ENCODE measurements around the gene DRD4. TPM values are rescaled to one million over a fixed set of nuclear protein-coding genes. Genes with fewer than 3 reads are reported as not detected.

DRD4 gene
- total RNA-seq (2014; rRNA removed; shearing (Covaris generic)), result not detected in 2 replicates
- polyA plus RNA-seq (2015; cell fraction: cytosol; rRNA removed), result 0.12 TPM in 1 of 2 replicates, not detected in the other
- 1.4 TPM in 1 of 2 replicates, not detected in the other for polyA plus RNA-seq (2015; cell fraction: nucleus; rRNA removed)

GRCh38 chr11:636511-637332 lies at the start of gene DRD4:
Gene DRD4 (plus strand): TSS chr11:637269. CDS start chr11:637305, 36 bp downstream.
- no peak for DNase-seq (ENCODE audit: low read depth, low spot score)
- in situ Hi-C loops (cut with HindIII; ENCODE audit: low pct_unique_long_range_greater_than_20kb, low sequenced_read_pairs), result no loop called here

GRCh38 chr11:587546-587945 lies 49.5 kb upstream of the DRD4 start:
- in situ Hi-C loops (cut with HindIII; ENCODE audit: low pct_unique_long_range_greater_than_20kb, low sequenced_read_pairs), result no loop called here
- DNase-seq (ENCODE audit: low read depth, low spot score), result no peak

GRCh38 chr11:587978-588380 lies 49.1 kb upstream of the DRD4 start:
- no peak for DNase-seq (ENCODE audit: low read depth, low spot score)
- in situ Hi-C loops (cut with HindIII; ENCODE audit: low pct_unique_long_range_greater_than_20kb, low sequenced_read_pairs), result no loop called here

- in situ Hi-C loops (cut with HindIII; ENCODE audit: low pct_unique_long_range_greater_than_20kb, low sequenced_read_pairs), result no loop called here
These were observed 47.3 kb upstream of the DRD4 start for GRCh38 chr11:589798-590197.

GRCh38 chr11:590997-591396 lies 46.1 kb upstream of the DRD4 start:
- in situ Hi-C loops (cut with HindIII; ENCODE audit: low pct_unique_long_range_greater_than_20kb, low sequenced_read_pairs), result no loop called here
- DNase-seq (ENCODE audit: low read depth, low spot score), result no peak

More at GRCh38 chr11:589798-590197, 47.3 kb upstream of the DRD4 start:
- no peak for DNase-seq (ENCODE audit: low read depth, low spot score)

GRCh38 chr11:592501-592900 lies 44.6 kb upstream of the DRD4 start:
- DNase-seq (ENCODE audit: low read depth, low spot score), result no peak
- in situ Hi-C loops (cut with HindIII; ENCODE audit: low pct_unique_long_range_greater_than_20kb, low sequenced_read_pairs), result no loop called here

- in situ Hi-C loops (cut with HindIII; ENCODE audit: low pct_unique_long_range_greater_than_20kb, low sequenced_read_pairs), result no loop called here
- no peak for DNase-seq (ENCODE audit: low read depth, low spot score)
These were observed 44.2 kb upstream of the DRD4 start for GRCh38 chr11:592918-593317.

- in situ Hi-C loops (cut with HindIII; ENCODE audit: low pct_unique_long_range_greater_than_20kb, low sequenced_read_pairs), result no loop called here
- no peak for DNase-seq (ENCODE audit: low read depth, low spot score)
These were observed 43.7 kb upstream of the DRD4 start for GRCh38 chr11:593347-593746.

- no peak for DNase-seq (ENCODE audit: low read depth, low spot score)
- in situ Hi-C loops (cut with HindIII; ENCODE audit: low pct_unique_long_range_greater_than_20kb, low sequenced_read_pairs), result no loop called here
These were observed 41.7 kb upstream of the DRD4 start for GRCh38 chr11:595400-595799.

GRCh38 chr11:596374-596773 lies 40.7 kb upstream of the DRD4 start:
- in situ Hi-C loops (cut with HindIII; ENCODE audit: low pct_unique_long_range_greater_than_20kb, low sequenced_read_pairs), result no loop called here
- DNase-seq (ENCODE audit: low read depth, low spot score), result no peak

- no peak for DNase-seq (ENCODE audit: low read depth, low spot score)
- in situ Hi-C loops (cut with HindIII; ENCODE audit: low pct_unique_long_range_greater_than_20kb, low sequenced_read_pairs), result no loop called here
These were observed 39.8 kb upstream of the DRD4 start for GRCh38 chr11:597166-597725.

GRCh38 chr11:598005-598680 lies 38.9 kb upstream of the DRD4 start:
- DNase-seq (ENCODE audit: low read depth, low spot score), result no peak
- in situ Hi-C loops (cut with HindIII; ENCODE audit: low pct_unique_long_range_greater_than_20kb, low sequenced_read_pairs), result no loop called here

- DNase-seq (ENCODE audit: low read depth, low spot score), result no peak
- in situ Hi-C loops (cut with HindIII; ENCODE audit: low pct_unique_long_range_greater_than_20kb, low sequenced_read_pairs), result no loop called here
These were observed 35.4 kb upstream of the DRD4 start for GRCh38 chr11:601573-602245.

GRCh38 chr11:603154-603553 lies 33.9 kb upstream of the DRD4 start:
- DNase-seq (ENCODE audit: low read depth, low spot score), result no peak
- in situ Hi-C loops (cut with HindIII; ENCODE audit: low pct_unique_long_range_greater_than_20kb, low sequenced_read_pairs), result no loop called here

GRCh38 chr11:605286-606129 lies 31.6 kb upstream of the DRD4 start:
- in situ Hi-C loops (cut with HindIII; ENCODE audit: low pct_unique_long_range_greater_than_20kb, low sequenced_read_pairs), result no loop called here

GRCh38 chr11:606245-606644 lies 30.8 kb upstream of the DRD4 start:
- DNase-seq (ENCODE audit: low read depth, low spot score), result no peak

More at GRCh38 chr11:605286-606129, 31.6 kb upstream of the DRD4 start:
- no peak for DNase-seq (ENCODE audit: low read depth, low spot score)

More at GRCh38 chr11:606245-606644, 30.8 kb upstream of the DRD4 start:
- in situ Hi-C loops (cut with HindIII; ENCODE audit: low pct_unique_long_range_greater_than_20kb, low sequenced_read_pairs), result no loop called here

All from SK-MEL-5 (cell line).